Ammon's horn (tissue), 1 donor: ENCODE data around the gene CLCN6.

Experiments
- DNase-seq: peaks from one replicate; pipeline ENCODE4 v3.0.0-alpha.2; 2016; ENCODE audit warnings: low spot score

The CLCN6 gene

DNA sequence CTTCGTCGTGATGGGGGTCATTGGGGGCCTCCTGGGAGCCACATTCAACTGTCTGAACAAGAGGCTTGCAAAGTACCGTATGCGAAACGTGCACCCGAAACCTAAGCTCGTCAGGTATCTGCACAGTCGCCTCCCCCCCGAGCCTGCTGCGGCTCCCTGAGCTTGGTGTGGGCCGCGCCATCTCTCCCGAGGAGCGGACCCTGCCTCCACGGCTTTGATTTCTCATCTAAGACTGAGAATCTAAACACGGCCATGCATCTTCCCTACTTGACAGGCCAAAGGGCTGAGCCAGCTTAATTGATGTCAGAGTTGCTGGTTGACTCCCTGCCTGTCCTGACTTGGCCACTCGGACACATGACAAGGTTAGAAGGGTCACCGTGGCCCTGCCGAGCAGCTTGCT, 22.5 kb downstream of the CLCN6 start:
- no peak for DNase-seq

DNA sequence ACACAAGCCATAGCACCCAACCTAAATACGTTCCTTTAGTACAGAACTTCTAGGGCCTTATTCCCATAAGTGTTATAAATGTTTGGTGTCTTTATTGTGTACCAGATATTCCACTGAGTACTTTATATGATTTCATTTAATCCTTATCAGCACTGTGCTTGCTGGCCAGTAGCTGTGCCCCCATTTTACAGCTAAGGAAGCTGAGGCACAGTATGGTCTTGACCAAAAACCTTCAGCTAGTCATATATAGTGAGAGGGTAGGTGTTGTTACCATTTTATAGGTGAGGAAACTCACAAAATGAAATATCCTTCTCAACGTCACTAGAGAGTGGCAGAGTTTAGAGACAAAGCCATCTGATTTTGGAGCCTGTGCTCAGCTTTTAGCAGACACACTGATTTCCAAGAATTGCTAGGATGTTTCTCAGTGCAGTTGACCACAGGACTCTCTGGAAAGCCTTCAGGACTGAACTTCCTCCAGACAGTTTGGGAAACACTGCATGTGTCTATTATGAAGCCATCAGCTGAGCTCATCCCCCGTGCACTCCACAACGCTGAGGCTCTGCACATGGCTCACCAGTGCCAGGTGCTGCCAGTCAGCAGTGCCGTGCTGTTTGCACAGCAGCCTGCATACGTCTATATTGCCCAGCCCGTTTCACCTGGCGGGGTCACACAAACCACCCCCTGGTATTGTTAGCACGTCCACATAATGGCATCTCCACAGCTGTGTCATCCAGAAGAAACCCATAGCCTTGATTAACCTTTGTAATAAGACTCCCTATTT, 26.1 kb downstream of the CLCN6 start:
- DNase-seq = no peak

DNA sequence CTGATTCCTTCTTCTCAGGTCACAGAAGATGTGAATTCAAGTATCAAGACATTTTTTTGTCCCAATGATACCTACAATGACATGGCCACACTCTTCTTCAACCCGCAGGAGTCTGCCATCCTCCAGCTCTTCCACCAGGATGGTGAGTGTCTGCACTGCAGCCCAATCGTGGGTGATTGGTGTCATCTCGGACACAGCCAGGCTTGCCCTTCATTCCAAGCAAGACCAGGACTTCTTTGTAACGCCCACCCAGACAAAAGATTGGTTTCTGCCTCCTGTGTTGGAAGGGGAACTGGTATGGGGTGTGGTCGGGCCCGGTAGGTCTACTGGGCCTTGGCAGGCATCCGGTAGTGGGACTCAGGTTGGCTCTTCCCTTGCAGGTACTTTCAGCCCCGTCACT, 27.5 kb downstream of the CLCN6 start:
- no peak for DNase-seq

DNA sequence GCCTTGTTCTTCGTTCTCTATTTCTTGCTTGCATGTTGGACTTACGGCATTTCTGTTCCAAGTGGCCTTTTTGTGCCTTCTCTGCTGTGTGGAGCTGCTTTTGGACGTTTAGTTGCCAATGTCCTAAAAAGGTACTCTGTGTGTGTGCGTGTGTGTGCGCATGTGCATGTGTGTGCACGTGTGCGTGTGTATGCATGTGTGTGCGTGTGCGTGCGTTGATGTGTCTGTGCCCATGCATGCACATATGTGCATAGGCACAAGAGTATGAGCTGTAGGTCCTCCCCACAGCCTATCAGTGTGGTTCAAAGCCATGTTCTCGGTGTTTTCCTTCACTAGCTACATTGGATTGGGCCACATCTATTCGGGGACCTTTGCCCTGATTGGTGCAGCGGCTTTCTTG, 27.9 kb downstream of the CLCN6 start:
- no peak for DNase-seq

DNA sequence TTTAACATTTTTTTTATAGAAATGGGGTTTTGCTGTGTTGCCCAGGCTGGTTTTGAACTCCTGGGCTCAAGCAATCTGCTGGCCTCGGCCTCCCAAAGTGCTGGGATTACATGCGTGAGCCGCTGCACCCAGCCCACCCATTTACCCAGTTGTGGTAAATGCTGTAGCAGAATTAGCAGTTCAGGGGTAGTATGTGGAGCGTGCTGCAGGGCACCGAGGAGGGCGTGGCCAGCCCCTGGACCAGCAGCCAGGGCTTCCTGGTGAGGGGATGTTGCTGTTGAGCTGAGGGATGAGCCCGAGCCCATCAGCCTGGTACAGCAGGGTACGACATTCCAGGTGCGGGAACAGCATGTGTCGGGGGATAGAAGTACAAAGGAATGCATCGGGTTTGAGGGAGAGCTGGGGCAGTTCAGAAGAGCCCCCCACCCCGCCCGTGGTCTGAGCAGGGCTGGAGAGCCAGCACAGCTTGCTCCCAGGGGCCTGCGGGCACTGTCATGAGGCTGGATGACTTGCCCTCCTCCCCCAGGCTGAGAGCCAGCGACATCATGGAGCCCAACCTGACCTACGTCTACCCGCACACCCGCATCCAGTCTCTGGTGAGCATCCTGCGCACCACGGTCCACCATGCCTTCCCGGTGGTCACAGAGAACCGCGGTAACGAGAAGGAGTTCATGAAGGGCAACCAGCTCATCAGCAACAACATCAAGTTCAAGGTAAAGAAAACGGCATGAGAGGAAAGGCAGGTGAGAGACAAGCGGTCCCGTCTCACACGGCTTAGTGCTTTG, 29.6 kb downstream of the CLCN6 start:
- no peak for DNase-seq

DNA sequence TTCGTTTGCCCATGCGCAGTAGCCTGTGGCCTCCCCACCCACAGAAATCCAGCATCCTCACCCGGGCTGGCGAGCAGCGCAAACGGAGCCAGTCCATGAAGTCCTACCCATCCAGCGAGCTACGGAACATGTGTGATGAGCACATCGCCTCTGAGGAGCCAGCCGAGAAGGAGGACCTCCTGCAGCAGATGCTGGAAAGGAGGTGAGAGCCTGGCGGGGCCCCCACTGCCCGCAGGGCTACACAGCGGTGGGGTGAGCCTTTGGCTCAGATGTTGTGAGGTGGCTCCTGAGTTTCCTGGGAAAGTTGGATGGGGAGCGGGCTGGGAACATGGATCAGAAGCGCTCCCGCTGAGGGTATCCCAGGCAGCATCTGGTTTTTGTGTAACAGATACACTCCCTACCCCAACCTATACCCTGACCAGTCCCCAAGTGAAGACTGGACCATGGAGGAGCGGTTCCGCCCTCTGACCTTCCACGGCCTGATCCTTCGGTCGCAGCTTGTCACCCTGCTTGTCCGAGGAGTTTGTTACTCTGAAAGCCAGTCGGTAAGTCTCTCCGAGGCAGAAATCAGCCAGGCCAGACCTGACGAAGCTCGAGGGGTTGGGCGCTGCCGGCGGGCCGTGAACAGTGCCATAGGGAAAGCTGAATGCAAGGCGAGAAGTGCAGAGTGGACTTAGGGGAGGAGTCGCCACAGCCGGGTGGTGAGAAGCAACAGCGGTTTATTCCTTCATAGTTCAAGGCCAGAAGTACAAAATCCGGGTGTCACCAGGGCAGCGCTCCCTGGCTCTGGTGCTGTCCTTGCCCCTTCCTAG, 31.2 kb downstream of the CLCN6 start:
- no peak for DNase-seq

DNA sequence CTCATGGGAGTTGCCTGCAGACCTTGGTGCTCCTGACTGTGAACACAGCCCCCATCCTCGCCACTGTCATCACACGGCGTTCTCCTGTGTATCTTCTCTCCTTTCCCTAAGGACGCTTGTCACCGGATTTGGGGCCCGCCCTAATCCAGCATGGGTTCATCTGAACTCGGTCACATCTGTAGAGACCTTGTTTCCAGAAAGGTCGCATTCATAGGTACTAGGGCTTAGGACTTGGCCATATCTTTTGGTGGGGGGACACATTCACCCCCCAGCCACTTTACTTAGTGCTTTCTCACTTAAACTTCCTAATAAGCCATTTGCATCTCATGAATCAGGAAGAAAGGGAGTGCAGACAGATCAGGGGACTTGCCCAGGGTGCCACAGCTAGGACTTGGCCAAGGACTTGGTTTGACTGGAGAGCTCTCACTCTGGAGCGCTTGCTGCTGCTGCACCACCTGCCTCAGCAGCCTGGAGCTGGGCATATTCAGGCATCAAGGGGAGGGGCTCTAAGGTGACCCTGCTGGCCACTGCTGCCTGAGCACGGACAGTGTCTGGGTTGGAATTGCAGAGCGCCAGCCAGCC, 31.9 kb downstream of the CLCN6 start:
- DNase-seq = no peak

DNA sequence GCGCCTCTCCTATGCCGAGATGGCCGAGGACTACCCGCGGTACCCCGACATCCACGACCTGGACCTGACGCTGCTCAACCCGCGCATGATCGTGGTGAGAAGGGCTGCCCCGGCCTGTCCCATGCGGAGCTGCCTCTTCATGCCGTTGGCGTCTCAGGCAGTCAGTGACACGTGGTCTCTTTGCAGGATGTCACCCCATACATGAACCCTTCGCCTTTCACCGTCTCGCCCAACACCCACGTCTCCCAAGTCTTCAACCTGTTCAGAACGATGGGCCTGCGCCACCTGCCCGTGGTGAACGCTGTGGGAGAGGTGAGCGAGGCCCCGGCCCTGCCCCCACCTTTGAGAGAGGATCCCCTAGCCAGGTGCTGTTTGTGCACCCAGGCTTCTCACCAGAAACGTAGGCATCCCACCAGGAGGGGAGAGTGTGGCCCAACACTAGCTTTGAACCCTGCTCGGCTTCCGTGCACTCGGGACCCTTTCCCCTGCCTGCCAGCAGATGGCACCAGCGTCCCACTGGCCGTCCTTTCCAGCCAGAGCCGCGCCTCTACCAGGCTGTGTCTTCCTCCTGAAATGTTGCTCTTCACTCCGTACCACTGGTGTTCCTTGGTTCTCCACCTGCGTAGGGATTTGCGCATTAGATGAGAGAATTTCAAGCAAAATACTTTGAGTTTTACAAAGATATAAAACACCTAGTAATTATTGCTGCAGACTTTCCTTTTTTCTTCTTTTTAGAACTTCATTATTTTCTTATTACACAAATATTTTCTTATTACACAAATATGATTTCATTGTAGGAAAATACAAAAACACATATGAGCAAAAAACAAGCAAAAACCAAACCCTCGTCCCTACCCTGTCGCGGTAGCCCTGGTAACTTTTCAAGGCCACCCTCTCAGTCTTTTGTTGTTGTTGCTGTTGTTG, 32.6 kb downstream of the CLCN6 start:
- DNase-seq = peak; percentile 86

DNA sequence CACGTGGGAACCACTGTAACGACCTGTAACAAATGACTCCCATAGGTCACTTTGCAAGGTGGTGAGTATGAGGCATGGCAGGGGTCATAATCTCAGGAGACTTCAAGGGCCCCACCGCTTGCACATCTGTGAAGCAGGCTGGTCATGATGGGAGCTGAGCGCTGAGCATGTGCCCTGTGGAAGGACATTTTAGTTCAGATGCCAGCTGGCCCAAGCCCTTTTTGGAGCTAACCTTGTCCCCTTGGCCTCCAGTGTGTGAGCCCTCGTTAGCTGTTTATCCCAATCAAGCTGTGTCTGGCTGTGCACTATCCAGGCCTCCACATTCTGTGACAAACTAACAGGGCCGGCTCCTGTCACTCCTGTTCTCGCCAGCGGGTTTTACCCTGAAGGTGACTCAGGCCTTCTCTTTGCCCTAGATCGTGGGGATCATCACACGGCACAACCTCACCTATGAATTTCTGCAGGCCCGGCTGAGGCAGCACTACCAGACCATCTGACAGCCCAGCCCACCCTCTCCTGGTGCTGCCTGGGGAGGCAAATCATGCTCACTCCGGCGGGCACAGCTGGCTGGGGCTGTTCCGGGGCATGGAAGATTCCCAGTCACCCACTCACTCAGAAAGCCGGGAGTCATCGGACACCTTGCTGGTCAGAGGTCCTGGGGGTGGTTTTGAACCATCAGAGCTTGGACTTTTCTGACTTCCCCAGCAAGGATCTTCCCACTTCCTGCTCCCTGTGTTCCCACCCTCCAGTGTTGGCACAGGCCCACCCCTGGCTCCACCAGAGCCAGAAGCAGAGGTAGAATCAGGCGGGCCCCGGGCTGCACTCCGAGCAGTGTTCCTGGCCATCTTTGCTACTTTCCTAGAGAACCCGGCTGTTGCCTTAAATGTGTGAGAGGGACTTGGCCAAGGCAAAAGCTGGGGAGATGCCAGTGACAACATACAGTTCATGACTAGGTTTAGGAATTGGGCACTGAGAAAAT, 34.0 kb downstream of the CLCN6 start:
- no peak for DNase-seq

DNA sequence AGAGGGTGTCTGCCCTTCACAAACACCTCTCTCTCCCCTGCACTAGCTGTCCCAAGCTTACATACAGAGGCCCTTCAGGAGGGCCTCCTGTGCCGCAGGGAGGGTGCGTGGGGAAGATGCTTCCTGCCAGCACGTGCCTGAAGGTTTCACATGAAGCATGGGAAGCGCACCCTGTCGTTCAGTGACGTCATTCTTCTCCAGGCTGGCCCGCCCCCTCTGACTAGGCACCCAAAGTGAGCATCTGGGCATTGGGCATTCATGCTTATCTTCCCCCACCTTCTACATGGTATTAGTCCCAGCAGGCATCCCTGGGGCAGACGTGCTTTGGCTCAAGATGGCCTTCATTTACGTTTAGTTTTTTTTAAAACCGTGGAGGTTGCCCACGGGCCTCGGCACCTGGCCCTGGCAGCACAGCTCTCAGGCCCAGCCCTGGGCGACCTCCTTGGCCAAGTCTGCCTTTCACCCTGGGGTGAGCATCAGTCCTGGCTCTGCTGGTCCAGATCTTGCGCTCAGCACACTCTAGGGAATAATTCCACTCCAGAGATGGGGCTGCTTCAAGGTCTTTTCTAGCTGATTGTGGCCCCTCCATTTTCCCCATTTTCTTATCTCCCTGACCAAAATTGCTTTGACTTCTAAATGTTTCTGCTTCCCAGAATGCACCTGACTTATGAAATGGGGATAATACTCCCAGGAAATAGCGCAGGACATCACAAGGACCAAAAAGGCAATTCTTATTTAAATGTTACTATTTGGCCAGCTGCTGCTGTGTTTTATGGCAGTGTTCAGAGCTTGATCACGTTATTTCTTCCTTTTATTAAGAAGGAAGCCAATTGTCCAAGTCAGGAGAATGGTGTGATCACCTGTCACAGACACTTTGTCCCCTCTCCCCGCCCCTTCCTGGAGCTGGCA, 35.5 kb downstream of the CLCN6 start:
- no peak for DNase-seq

DNA sequence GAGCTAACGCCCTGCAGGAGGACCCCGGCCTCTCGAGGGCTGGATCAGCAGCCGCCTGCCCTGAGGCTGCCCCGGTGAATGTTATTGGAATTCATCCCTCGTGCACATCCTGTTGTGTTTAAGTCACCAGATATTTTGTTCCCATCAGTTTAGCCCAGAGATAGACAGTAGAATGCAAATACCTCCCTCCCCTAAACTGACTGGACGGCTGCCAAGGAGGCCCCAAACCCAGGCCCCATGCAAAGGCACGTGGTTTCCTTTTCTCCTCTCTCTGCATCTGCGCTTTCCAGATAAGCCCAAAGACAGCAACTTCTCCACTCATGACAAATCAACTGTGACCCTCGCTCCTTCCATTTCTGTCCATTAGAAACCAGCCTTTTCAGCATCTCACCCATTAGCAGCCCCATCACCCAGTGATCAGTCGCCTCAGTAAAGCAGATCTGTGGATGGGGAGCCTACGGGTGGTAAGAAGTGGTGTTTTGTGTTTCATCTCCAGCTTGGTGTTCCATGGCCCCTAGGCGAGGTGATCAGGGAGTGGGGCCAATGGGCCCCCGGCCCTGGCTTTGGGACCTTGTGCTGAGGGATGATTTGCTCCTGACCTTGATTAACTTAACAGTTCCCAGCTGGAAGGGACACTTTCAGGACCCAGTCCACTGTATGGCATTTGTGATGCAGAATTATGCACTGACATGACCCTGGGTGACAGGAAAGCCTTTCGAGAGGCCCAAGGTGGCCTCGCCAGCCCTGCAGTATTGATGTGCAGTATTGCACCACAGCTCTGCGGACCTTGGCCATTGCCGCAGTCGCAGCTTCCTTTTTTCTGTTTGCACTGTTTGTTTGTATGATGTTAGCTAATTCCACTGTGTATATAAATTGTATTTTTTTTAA, 36.4 kb downstream of the CLCN6 start:
- DNase-seq = peak; percentile 26

DNA sequence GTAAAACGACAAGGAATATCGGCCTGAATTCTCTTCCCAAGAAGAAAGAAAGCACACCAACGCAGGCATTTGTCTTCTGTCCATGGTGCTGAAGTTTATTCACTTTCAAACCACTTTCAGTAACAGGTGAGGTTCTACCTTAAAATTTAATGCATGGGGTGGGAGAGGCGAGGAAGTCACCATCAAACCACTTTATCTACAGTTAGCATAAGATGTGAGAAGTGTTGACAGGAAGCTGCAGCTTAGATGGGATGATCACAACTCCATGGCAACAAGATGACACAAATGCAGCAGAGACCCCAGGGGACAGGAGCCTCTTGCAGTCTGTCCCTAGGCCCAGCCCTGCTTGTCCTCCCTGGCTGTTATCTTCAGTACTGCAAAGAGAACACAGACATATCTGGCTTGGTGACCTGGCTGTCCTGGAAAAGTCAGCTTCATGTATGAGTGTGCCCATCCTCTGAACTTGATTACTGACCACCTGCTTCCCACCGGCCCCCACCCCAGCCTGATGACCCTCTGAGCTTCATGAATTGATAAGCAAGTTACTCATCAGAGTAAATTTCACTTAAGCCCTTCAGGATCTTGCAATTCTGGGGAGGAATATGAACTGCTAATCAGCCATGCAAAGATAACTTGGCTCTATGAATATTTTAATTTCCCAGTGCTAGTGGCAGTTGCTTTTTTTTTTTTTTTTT, 39.8 kb downstream of the CLCN6 start:
- DNase-seq = no peak

DNA sequence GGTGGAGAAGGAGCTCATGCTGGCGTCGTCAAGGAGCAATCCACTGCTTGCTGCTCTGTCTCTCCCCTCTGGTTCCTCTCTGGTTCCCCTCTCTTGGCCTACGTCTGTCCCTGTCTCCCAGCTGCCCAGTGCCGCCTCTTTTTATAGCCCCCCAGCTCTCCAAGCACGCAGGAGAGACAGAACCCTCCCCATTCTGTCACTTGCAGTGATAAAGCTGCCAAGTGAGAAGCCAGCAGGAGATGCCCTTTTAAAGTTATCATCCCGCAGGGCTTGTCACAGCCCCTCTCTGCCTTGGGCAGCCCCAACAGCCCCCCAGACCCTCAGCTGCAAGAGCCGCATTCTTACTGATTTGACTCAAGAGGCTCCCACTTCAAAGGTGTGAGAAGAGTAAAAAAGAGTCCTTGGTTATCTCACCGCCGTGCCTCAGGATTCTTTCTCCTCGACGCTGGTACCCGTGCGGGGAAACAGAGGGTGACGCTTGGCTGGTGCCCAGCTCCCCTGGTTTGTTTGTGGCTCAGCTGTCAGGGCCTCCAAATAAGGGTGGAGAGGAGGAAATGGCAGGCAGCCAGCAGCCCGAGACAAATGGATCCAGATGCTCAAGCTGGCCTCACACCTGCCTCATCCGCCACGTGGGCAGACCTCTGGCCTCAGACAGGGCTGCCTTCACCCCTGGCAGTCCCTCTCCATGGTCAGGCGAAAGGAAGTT, 41.8 kb downstream of the CLCN6 start, which contains the start of gene NPPA:
Gene NPPA (minus strand): TSS at position 117 of the 706 bp plus-strand sequence. CDS start 99 bp downstream, at position 18.
- peak; percentile 15 for DNase-seq

DNA sequence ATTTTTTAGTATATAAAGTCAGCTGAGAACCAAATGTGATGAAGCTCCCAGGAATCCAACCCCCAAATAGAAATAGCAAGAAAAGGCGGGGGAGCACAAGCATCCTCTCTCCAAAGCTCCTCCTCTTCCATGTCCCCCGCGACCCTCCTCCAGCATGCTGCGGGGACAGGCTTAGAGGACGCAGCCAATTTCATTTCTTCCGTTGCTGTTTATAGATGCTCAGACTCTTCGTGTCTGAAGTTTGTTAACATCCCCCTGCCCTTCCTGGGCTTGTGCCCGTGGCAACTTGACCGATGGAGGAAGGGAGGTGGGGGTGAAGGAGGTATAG, 42.3 kb downstream of the CLCN6 start:
- no peak for DNase-seq

DNA sequence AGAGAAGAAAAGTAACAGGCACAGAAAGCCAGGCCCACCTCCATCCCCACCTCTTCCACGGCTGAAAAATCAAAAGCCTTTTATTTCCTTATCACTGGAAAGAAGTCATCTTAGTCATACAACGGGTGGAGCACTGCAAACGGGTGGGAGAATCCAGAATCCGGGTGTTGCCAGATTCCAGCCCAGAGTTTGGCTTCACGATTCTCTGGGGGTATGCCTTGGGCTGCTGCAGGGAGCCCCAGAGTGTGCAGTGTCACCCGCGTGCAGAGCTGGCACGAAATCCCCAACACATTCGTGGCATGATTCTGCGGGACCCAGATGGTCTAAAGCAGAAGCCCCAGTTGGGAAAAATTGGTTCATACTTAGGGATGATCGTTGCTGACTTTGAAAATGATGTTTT, 44.2 kb downstream of the CLCN6 start:
- no peak for DNase-seq

DNA sequence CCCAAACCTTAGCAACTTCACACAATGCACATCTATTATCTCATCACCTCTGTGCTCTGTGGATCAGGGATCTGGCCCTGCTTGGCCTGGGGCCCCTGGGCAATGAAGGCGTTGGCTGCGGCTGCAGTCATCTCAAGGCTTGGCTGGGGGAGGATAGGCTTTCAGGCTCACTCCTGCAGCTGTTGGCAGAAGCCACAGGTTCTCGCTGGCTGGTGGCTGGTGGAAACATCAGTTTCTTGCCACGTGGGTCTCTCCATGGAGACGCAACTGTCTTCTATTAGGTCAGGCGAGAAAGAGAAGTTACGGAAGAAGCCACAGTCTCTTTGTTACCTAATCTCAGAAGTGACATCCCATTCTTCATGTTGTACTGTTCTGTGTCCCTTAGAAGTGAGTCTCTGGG, 45.2 kb downstream of the CLCN6 start:
- DNase-seq = no peak

DNA sequence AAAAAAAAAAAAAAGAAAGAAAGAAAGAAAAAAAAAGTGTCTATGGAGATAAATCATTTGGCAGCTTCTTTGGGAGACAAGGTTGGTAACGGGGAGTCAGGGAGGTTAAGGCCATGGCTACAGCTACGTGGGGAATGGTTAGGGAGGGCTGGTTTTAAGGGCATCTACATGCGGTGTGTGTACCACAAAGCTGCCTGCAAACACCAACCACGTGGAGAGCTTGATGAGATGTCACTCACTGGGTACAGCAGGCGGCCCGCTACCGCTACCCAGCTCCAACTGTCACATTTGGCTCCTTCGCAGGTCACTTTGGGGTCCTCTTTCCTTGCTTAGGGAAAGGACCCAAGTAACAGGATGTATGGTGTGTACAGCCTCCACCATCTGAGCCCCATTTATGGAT, 48.5 kb downstream of the CLCN6 start:
- no peak for DNase-seq
